SH-SY5Y (cell line): ENCODE results near the gene FZD10.

Source experiments
- GATA2 ChIP-seq: IDR thresholded peaks from 2 replicates; pipeline ENCODE4 v1.6.1; 2011; ENCODE audit warnings: mild to moderate bottlenecking, low read depth, low read length
- GATA3 ChIP-seq: IDR thresholded peaks from 2 replicates; pipeline ENCODE4 v1.6.1; 2011; ENCODE audit warnings: low read depth, mild to moderate bottlenecking, low read length, moderate library complexity

DNA sequence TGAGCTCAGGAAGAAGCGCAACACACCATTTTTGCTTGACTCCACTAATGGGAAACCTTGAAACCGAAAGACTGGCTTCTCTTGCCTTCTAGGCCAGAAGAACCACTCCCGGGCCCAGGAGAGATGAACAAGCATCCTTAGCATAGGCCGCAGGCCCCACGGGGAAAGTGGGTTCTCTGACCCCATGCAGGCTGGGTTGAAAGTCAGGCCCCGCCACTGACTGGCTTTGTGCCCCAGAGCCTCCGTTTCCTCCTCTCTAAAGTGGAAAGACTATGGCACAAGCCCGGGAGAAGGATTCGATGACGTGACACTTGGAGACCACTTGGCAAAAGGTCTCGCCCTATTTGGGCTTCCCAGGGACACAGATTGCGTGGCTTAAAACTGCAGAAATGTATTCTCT, 9.9 kb upstream of the FZD10 start:
- TF ChIP-seq GATA2 (no peak), GATA3 (no peak)
